ENCODE measurements around the gene PITRM1. TPM values are rescaled to one million over a fixed set of nuclear protein-coding genes. Genes with fewer than 3 reads are reported as not detected.

The PITRM1 gene
- total RNA-seq, 1 experiment from 2014 or later, result 70.4 TPM

DNA sequence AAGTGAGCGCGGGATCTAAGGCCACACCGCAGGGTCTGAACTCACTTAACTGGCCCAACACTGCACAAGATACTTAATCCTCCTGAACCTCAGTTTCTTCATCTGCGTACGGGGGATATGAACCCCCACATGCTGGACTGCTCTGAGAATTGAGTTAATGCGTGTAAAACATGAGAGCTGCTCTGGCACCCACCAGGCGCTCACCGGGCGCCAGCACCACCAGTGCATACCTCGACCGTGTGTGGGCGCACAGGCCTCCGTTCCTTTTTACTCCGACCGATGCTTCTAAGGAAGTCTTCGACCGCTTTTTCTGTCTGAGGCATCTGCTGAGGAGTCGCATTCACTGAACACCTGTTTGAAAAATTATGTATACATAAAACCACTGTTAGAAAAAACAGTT is 27.2 kb downstream of the PITRM1 start:
- Mint-ChIP-seq H3K27me3 (ENCODE audit: unreplicated experiment) (no peaks in the 10 kb centered on the region), H3K27ac (ENCODE audit: unreplicated experiment) (no peak overlapping the region), H3K4me1 (ENCODE audit: low read depth, unreplicated experiment) (no peaks in the 10 kb centered on the region), H3K36me3 (ENCODE audit: insufficient read depth, unreplicated experiment) (peaks cover 79% of the 10 kb centered on the region), H3K4me3 (ENCODE audit: low read depth, unreplicated experiment) (no peak overlapping the region), H3K9me3 (ENCODE audit: low read depth, unreplicated experiment) (no peaks in the 10 kb centered on the region)
- CTCF ChIA-PET, result no interaction called here
- no peak for TF ChIP-seq CTCF (IDR thresholded peaks at IDR 0.05; ENCODE audit: unreplicated experiment)
- BruUV-seq (replicated peaks), result no TSS peak
- intact Hi-C loops (cut with micrococcal nuclease; ENCODE audit: unreplicated experiment), result no loop called here
- DNase-seq, result no peak

DNA sequence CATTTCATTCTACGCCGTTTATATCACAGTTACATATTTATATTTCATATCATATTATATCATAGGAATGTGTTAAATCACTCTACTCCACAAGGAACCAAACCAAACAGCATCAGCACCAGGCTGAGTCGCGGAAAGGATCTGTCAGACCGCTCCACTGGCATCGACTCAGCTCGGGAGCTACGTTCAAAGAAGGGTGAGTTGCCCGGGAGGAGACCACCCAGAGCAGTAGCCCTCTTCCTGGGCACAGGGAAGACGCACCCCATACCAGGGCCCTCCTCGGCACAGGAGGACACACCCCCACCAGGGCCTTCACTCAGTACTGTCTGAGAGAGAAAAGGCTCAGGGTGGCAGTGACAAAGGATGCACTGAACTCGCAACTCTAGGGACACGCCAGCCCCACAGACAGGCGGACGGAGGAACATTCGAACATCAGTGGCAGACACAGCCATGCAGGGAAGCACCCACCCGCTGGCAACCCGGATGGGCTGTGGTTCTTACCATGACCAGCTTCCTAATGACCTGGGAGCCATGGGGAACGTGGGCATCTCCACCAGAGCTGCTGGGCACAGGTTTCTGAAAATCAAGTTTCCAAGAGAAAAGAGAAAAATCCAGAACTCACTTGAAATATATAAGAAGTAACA is 28.7 kb downstream of the PITRM1 start:
- H3K36me3 Mint-ChIP-seq (ENCODE audit: insufficient read depth, unreplicated experiment), result peaks cover 76% of the 10 kb centered on the region
- intact Hi-C loops (cut with micrococcal nuclease; ENCODE audit: unreplicated experiment), result no loop called here
- no peak for TF ChIP-seq CTCF (IDR thresholded peaks at IDR 0.05; ENCODE audit: unreplicated experiment)
- H3K9me3 Mint-ChIP-seq (ENCODE audit: low read depth, unreplicated experiment), result no peaks in the 10 kb centered on the region
- CTCF ChIA-PET, result interaction anchor here (0.9 kb wide), 1 partner anchor 29 kb away, joined by 5 read pairs; the partner anchor contains the start of gene PITRM1
- H3K27me3 Mint-ChIP-seq (ENCODE audit: unreplicated experiment), result no peaks in the 10 kb centered on the region
- DNase-seq, result no peak
- no peaks in the 10 kb centered on the region for H3K4me1 Mint-ChIP-seq (ENCODE audit: low read depth, unreplicated experiment)
- no peak overlapping the region for H3K27ac Mint-ChIP-seq (ENCODE audit: unreplicated experiment)
- H3K4me3 Mint-ChIP-seq (ENCODE audit: low read depth, unreplicated experiment), result no peak overlapping the region
- BruUV-seq (replicated peaks), result no TSS peak

DNA sequence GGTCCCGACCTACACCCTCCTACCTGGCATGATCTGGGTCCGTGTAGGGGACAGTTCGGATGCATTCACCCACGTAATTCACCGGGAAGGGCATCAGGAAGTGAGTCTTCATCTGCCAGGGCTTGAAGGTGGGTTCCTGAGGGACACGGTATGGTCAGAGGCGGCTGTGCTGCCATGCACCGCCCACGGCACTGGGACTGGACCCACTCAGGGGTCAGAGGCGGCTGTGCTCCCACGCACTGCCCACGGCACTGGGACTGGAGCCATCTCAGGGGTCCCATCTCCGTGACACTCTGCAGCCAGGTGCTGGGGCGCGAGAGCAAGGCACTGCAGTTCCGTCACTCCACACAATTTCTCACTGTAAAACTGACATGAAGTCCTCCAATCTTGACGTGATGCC is 29.2 kb downstream of the PITRM1 start:
- no peak for TF ChIP-seq CTCF (IDR thresholded peaks at IDR 0.05; ENCODE audit: unreplicated experiment)
- H3K27me3 Mint-ChIP-seq (ENCODE audit: unreplicated experiment), result no peaks in the 10 kb centered on the region
- H3K36me3 Mint-ChIP-seq (ENCODE audit: insufficient read depth, unreplicated experiment), result peaks cover 76% of the 10 kb centered on the region
- intact Hi-C loops (cut with micrococcal nuclease; ENCODE audit: unreplicated experiment), result no loop called here
- CTCF ChIA-PET, result no interaction called here
- H3K4me1 Mint-ChIP-seq (ENCODE audit: low read depth, unreplicated experiment), result no peaks in the 10 kb centered on the region
- H3K27ac Mint-ChIP-seq (ENCODE audit: unreplicated experiment), result no peak overlapping the region
- BruUV-seq (replicated peaks), result no TSS peak
- no peaks in the 10 kb centered on the region for H3K9me3 Mint-ChIP-seq (ENCODE audit: low read depth, unreplicated experiment)
- no peak overlapping the region for H3K4me3 Mint-ChIP-seq (ENCODE audit: low read depth, unreplicated experiment)
- DNase-seq, result no peak

DNA sequence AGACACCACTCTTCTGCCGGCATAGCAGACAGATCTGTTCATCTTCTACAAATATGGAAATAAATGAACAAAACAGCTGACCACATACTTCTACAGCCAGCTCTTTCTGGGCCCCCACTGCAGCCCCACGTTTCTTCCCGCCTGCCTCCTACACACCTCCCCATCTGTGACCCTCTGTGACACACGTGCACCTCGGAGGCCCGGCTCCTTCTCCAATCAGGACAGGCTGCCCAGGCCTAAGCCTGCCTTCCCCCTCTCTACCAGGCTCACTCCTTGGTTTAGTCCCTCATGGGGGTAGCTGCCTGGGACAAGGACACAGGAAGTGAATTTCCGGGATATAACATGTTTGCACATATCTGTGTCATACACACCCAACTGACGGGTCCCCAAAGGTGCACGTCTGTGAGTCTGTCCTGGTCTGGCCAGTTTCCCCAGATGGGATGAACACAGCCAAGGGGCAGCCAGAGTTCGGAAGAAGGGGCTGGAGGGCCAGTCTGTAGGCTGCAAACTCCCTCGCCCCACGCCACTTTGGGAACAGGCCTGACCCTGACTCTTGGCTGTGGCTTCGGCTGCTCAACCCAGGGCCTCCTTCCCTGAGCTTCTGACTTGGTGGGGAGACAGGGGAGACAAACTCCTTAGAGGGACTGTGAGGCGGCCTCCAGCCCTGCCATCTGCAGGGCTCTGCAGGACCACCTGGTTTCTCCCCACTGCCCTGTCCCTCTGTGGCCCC is 30.3 kb downstream of the PITRM1 start:
- Mint-ChIP-seq H3K4me1 (ENCODE audit: low read depth, unreplicated experiment) (no peaks in the 10 kb centered on the region), H3K4me3 (ENCODE audit: low read depth, unreplicated experiment) (no peak overlapping the region), H3K27me3 (ENCODE audit: unreplicated experiment) (no peaks in the 10 kb centered on the region), H3K27ac (ENCODE audit: unreplicated experiment) (peak overlapping the region; percentile 73), H3K9me3 (ENCODE audit: low read depth, unreplicated experiment) (no peaks in the 10 kb centered on the region), H3K36me3 (ENCODE audit: insufficient read depth, unreplicated experiment) (peaks cover 73% of the 10 kb centered on the region)
- TF ChIP-seq CTCF (IDR thresholded peaks at IDR 0.05; ENCODE audit: unreplicated experiment), result no peak
- CTCF ChIA-PET, result no interaction called here
- intact Hi-C loops (cut with micrococcal nuclease; ENCODE audit: unreplicated experiment), result no loop called here
- no TSS peak for BruUV-seq (replicated peaks)
- no peak for DNase-seq

All from Calu3 (cell line).